BE2C (cell line): Measurements from ENCODE around the gene XKR3. TPM values are rescaled to one million over a fixed set of nuclear protein-coding genes. Genes with fewer than 3 reads are reported as not detected.
"Not testable (repeated sequence)": the region's sequence is repeated elsewhere in the genome, so short reads cannot be mapped to it uniquely, and the experiment has no call there.

Experiments
- DNase-seq: peaks from one replicate; pipeline ENCODE4 v3.0.0-alpha.2; 2020
- H3K27me3 ChIP-seq: fragments of 250-450 bp; sonication (Bioruptor Pico); 2 replicates; pipeline ENCODE4 v1.5.1; 2020; ENCODE audit warnings: mild to moderate bottlenecking
- H3K36me3 ChIP-seq: fragments of 250-450 bp; sonication (Bioruptor Pico); 2 replicates; pipeline ENCODE4 v1.5.1; 2020; ENCODE audit warnings: mild to moderate bottlenecking
- H3K4me1 ChIP-seq: fragments of 250-450 bp; sonication (Bioruptor Pico); 2 replicates; pipeline ENCODE4 v1.5.1; 2020
- H3K4me3 ChIP-seq: 2 replicates; pipeline ENCODE4 v1.5.1; 2011; ENCODE audit warnings: low read depth, low read length
- H3K9me3 ChIP-seq: fragments of 250-450 bp; sonication (Bioruptor Pico); 2 replicates; pipeline ENCODE4 v1.5.1; 2020
- polyA plus RNA-seq: library from polyadenylated mRNA; unstranded; fragments of >200 nt; gene quantifications from one replicate; pipeline ENCODE4 v1.2.1, GENCODE V29; 2012; ENCODE audit warnings: low read depth, missing spikeins; ENCODE audit not compliant: insufficient read length, insufficient read depth
- TF ChIP-seq, protein P1 (sequence below): IDR thresholded peaks from 2 replicates; pipeline ENCODE4 v1.5.1; 2012; ENCODE audit warnings: mild to moderate bottlenecking, low read depth, low read length

Gene XKR3
- not detected for polyA plus RNA-seq

DNA sequence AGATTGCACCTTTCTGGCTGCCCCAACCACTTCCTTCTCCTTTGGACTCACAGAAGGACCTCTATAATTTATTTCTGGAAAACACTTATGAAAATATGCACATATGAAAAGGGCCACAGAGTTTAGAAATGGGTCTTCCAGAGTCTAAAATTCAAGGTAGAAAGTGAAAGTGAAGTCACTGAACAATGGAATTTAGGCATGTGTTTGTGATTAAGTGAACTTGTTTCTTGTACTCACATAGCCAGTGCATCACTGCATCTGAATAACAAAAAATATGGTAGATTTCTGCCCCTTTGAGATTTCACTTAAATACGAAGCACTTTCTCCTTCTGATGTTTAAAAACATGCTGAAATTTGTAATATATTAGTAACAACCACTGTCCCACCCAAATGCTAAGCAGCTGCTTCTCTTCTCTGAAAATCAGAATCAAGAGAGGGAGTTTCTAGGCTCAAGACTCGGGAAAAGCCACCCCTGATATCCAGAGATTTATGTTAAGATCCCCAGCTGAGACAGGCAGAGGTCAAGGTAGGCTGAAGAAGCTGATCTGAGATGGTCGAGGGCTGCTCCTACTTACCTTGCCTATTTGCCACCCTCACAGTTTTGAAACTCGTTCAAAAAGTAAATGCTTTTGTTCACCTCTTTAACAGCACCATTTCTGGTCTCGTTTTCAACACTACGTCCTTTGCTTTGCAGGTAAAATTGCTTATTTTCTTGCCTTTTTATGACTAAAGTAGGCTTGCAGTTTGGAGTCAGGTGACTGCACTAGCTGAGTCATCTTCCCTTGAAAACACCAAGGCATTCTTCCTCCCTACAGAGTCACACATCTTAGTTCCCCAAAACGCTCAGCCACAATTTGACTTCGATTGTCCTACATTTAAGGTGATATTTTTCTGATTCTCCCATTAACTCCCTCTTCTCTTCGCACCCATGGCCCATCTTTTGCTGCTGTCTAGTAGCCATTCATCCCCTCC is at the start of gene XKR3:
Gene XKR3 (minus strand): TSS at position 696 of the 972 bp plus-strand sequence. CDS start 17,338 bp downstream, outside the sequence.
- TF ChIP-seq, protein P1, sequence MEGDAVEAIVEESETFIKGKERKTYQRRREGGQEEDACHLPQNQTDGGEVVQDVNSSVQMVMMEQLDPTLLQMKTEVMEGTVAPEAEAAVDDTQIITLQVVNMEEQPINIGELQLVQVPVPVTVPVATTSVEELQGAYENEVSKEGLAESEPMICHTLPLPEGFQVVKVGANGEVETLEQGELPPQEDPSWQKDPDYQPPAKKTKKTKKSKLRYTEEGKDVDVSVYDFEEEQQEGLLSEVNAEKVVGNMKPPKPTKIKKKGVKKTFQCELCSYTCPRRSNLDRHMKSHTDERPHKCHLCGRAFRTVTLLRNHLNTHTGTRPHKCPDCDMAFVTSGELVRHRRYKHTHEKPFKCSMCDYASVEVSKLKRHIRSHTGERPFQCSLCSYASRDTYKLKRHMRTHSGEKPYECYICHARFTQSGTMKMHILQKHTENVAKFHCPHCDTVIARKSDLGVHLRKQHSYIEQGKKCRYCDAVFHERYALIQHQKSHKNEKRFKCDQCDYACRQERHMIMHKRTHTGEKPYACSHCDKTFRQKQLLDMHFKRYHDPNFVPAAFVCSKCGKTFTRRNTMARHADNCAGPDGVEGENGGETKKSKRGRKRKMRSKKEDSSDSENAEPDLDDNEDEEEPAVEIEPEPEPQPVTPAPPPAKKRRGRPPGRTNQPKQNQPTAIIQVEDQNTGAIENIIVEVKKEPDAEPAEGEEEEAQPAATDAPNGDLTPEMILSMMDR = no peak
- no peak for DNase-seq
- Histone ChIP-seq H3K9me3 (no peaks in the 10 kb centered on the region), H3K27me3 (no peaks in the 10 kb centered on the region), H3K36me3 (no peaks in the 10 kb centered on the region), H3K4me1 (no peaks in the 10 kb centered on the region), H3K4me3 (no peak within 1 kb of the TSS)

DNA sequence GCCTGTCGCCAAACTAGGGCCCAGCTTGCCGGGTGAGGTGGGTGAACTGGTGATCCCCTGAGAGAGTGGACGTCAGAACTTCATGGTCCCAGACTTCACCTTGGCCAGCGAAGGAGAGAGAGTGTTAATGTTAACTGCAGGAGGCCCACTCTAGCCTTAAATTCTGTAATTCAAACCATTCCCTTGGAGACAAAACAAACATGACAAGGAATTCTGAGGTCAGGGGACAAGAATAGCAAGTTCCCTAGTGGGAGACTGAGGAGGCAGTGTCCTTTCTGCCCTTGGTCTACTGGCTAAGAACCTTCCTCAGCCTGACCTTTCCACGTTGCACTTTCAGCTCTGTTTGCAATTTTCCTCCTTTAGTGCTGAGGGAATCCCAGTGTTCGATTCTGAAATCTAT is 44.4 kb upstream of the XKR3 start:
- DNase-seq, H3K4me3 ChIP-seq, H3K9me3 ChIP-seq, H3K36me3 ChIP-seq, H3K27me3 ChIP-seq, H3K4me1 ChIP-seq: not testable (repeated sequence)

DNA sequence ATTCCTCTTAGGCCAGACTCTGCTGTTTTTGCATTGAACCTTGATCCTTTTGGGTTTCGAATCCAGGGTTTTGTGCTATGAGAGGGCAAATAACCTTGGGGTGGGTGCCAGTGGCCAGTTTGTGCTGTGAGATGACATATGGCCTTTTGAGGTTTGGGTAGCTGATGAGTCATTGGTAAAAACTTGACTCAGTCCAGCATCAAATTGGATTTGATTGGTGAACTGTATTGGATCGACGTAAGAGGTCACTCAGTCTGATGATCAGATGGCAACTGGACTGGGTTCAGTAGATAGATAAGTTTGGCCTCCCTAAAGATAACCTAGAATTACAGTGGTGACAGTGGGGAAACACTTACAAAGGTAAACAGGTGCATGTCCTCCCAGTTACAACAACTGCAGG is 41.0 kb upstream of the XKR3 start:
- H3K9me3 ChIP-seq = no peaks in the 10 kb centered on the region
- H3K36me3 ChIP-seq = no peaks in the 10 kb centered on the region
- H3K27me3 ChIP-seq = no peaks in the 10 kb centered on the region
- TF ChIP-seq, protein P1 = no peak
- no peak overlapping the region for H3K4me3 ChIP-seq
- no peak for DNase-seq
- H3K4me1 ChIP-seq = no peaks in the 10 kb centered on the region

DNA sequence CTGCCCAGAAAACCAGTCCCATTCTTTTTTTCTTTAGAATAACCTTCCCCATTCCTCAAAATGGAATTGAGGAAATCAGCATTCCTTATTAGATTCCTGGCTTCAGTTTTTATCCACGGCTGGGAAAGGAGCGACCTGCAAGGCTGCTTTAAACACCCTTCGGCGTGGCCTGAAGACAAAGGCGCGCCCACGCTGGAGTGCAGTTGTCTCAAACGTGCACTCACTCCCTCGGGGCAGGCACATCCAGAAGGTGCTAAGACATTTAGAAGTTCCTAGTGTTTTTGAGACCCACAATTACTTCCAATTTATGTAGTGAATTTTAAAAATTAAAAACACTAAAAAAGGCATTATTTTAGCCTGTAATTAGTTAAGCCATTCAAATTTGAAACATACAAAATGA is 31.6 kb upstream of the XKR3 start:
- not testable (repeated sequence) for H3K4me1 ChIP-seq, H3K27me3 ChIP-seq, H3K9me3 ChIP-seq, DNase-seq, H3K4me3 ChIP-seq, H3K36me3 ChIP-seq

DNA sequence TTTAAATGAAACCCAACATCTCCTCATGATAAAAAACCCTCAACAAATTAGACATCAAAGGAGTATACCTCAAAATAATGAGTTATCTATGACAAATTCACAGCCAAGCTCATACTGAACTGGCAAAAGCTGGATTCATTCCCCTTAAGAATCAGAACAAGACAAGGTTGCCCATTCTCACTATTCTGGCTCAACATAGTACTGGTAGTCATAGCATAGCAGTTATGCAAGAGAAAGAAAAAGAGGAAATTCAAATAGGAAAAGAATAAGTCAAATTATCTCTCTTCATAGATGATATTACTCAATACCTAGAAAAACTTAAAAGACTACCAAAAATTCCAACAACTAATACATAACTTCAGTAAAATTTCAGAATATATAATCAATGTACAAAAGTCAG is 29.4 kb upstream of the XKR3 start:
- no peaks in the 10 kb centered on the region for H3K27me3 ChIP-seq
- TF ChIP-seq, protein P1 = no peak
- H3K9me3 ChIP-seq = no peaks in the 10 kb centered on the region
- no peaks in the 10 kb centered on the region for H3K4me1 ChIP-seq
- H3K4me3 ChIP-seq = no peak overlapping the region
- no peaks in the 10 kb centered on the region for H3K36me3 ChIP-seq
- DNase-seq = no peak

DNA sequence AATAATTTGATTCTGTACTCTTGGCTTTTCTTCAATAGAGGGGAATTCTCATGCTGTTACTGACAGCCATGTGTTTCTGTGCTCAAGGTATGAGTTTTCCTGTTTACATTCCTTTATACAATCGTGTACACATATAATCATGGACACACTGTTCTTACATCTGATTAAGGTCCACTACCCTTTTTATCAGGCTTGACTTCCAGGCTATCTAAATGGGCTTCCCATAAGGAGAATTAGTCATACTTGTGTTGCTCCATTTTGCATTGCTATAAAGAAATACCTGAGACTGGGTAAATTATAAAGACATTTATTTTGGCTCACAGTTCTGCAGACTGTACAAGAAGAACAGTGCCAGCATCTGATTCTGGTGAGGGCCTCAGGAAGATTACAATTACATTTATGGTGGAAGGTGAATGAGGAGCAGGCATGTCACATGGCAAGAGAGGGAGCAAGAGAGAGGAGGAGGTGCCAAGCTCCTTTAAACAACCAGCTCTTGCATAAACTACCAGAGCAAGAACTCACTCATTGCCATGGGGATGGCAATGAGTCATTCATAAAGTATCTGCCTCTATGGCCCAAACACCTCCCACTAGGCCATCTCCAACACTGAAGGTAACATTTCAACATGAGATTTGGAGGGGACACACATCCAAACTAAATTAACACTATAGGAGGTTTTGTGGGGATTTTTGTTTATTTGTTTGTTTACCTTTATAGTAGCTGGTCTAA is 26.2 kb upstream of the XKR3 start:
- not testable (repeated sequence) for DNase-seq, H3K27me3 ChIP-seq

DNA sequence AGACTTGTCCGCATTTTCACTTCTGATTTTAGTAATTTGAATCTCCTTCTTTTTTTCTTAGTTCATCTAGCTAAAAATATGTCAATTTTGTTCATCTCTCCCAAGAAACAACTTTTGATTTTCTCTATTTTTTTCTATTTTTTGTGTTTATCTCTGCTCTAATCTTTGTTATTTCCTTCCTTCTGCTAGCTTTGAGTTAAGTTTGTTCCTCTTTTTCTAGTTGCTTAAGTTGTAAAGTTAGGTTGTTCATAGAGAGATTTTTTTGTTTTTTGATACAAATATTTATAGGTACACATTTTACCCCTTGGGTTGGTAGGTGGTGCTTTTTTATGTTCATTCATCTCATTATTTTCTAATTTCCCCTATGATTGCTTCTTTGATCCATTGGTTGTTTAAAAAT is 22.1 kb upstream of the XKR3 start:
- no peak overlapping the region for H3K4me3 ChIP-seq
- no peaks in the 10 kb centered on the region for H3K27me3 ChIP-seq
- TF ChIP-seq, protein P1 = no peak
- peaks cover 2% of the 10 kb centered on the region for H3K9me3 ChIP-seq
- no peaks in the 10 kb centered on the region for H3K36me3 ChIP-seq
- no peak for DNase-seq
- H3K4me1 ChIP-seq = no peaks in the 10 kb centered on the region

More for the DNA sequence above, 26.2 kb upstream of the XKR3 start:
- not testable (repeated sequence) for H3K4me1 ChIP-seq, H3K4me3 ChIP-seq, H3K9me3 ChIP-seq, H3K36me3 ChIP-seq
